GM12801 (cell line): ENCODE data around the gene ADGRA1.

Experiments
- CTCF ChIP-seq: IDR thresholded peaks from one replicate; pipeline ENCODE4 v1.5.1; 2011; ENCODE audit warnings: control low read depth; ENCODE audit not compliant: insufficient read length; ENCODE audit errors: extremely low read depth

ADGRA1 gene

GRCh38 chr10:133094286-133094685 is 6.6 kb downstream of the ADGRA1 start:
- TF ChIP-seq CTCF = no peak

- TF ChIP-seq CTCF = no peak
These were observed 7.1 kb downstream of the ADGRA1 start for GRCh38 chr10:133094866-133095265.

GRCh38 chr10:133095586-133095985 is 7.9 kb downstream of the ADGRA1 start:
- TF ChIP-seq CTCF = no peak

- no peak for TF ChIP-seq CTCF
These were observed 9.0 kb downstream of the ADGRA1 start for GRCh38 chr10:133096616-133097269.

GRCh38 chr10:133097418-133097817 is 9.7 kb downstream of the ADGRA1 start:
- TF ChIP-seq CTCF = no peak

- no peak for TF ChIP-seq CTCF
These were observed 10.2 kb downstream of the ADGRA1 start for GRCh38 chr10:133097961-133098360.

- TF ChIP-seq CTCF = no peak
These were observed 10.9 kb downstream of the ADGRA1 start for GRCh38 chr10:133098426-133099124.
